HepG2 (cell line): ENCODE data around the gene CNTN5. TPM values are rescaled to one million over a fixed set of nuclear protein-coding genes. Genes with fewer than 3 reads are reported as not detected.

ENCODE experiments used
- ATAC-seq: fragments of 200-7000 bp; cut with Tn5 transposase; 3 replicates; pipeline ENCODE4 v1.9.1; 2020; ENCODE audit warnings: mild to moderate bottlenecking, moderate library complexity
- BruUV-seq: library from RNA; stranded (reverse); fragments of 400-500 nt; replicated peaks from 2 replicates; lab custom pipeline; 2021; lab: Mats Ljungman, UMichigan
- CTCF ChIA-PET: fragments of 300-600 bp; formaldehyde crosslinking; extraction: SDS; loops from one replicate; lab custom pipeline; 2021; ENCODE audit warnings: low total read pairs, inconsistent platforms, low intra/inter-chr PET ratio; lab: Yijun Ruan, JAX
- POLR2A ChIA-PET: fragments of 350-600 bp; sonication (Branson Sonifier 250); formaldehyde crosslinking; loops from one replicate; lab custom pipeline; 2020; ENCODE audit warnings: antibody characterized with exemption, inconsistent platforms; lab: Yijun Ruan, JAX
- DNase-seq: peaks from one replicate; pipeline ENCODE4 v3.0.0-alpha.2; 2015; ENCODE audit warnings: low spot score
- FAIRE-seq: peaks from 3 replicates; lab custom pipeline; 2011; peaks lifted over from hg19 to GRCh38; lab: Jason Lieb, UNC
- H2AFZ ChIP-seq: one replicate; pipeline ENCODE4 v1.6.1; 2011; ENCODE audit warnings: low read length, inconsistent platforms
- H3K27ac ChIP-seq: fragments of 300-600 bp; 3 replicates; pipeline ENCODE4 v1.8.0; 2011; ENCODE audit warnings: mixed run types, mild to moderate bottlenecking, mixed read lengths, low read length, inconsistent platforms; ENCODE audit not compliant: insufficient read depth; ENCODE audit errors: extremely low read length
- H3K27me3 ChIP-seq, 2 experiments: fragments of 200-600 bp in 1 of 2; 2 replicates in 1 of 2; 3 replicates in 1 of 2; pipeline versions ENCODE4 v1.6.0 to v1.8.0; 2011; ENCODE audit warnings: low read length in 2 of 2, mild to moderate bottlenecking in 2 of 2, moderate library complexity in 2 of 2, inconsistent platforms in 1 of 2; ENCODE audit not compliant: insufficient read depth in 2 of 2, control insufficient read depth in 1 of 2
- H3K36me3 ChIP-seq, 2 experiments: fragments of 200-600 bp in 1 of 2; replicated peaks in 1 of 2; 2 replicates in 1 of 2; 3 replicates in 1 of 2; pipeline versions ENCODE4 v1.5.1 to v1.8.0; 2011; ENCODE audit warnings: low read length in 2 of 2, inconsistent platforms in 1 of 2; ENCODE audit not compliant: insufficient read depth in 2 of 2, control insufficient read depth in 1 of 2
- H3K4me1 ChIP-seq: 2 replicates; pipeline ENCODE4 v1.5.1; 2012; ENCODE audit warnings: low read length, inconsistent platforms; ENCODE audit not compliant: insufficient read depth
- H3K4me2 ChIP-seq: 2 replicates; pipeline ENCODE4 v1.6.0; 2011; ENCODE audit warnings: low read depth, low read length, inconsistent platforms
- H3K4me3 ChIP-seq, 3 experiments: fragments of 200-600 bp in 1 of 3; sonication (generic), shearing (Covaris generic) in 1 of 3; replicated peaks in 1 of 3; 2 replicates each; pipeline ENCODE4 v1.5.1; 2011 to 2016; ENCODE audit warnings: low read length in 3 of 3, inconsistent platforms in 2 of 3, low read depth in 2 of 3, mild to moderate bottlenecking in 2 of 3, control low read depth in 1 of 3, mixed read lengths in 1 of 3; ENCODE audit not compliant: insufficient read depth in 1 of 3
- H3K79me2 ChIP-seq: one replicate; pipeline ENCODE4 v1.6.1; 2011; ENCODE audit warnings: low read length, inconsistent platforms; ENCODE audit not compliant: insufficient read depth
- H3K9ac ChIP-seq: 2 replicates; pipeline ENCODE4 v1.6.0; 2011; ENCODE audit warnings: mild to moderate bottlenecking, low read depth, low read length, inconsistent platforms; ENCODE audit not compliant: insufficient read depth
- H3K9me3 ChIP-seq: 2 replicates; pipeline ENCODE4 v1.5.1; 2012; ENCODE audit warnings: mild to moderate bottlenecking, low read length
- H4K20me1 ChIP-seq: 2 replicates; pipeline ENCODE4 v1.6.0; 2011; ENCODE audit warnings: inconsistent platforms, mild to moderate bottlenecking, low read length, moderate library complexity; ENCODE audit not compliant: insufficient read depth
- NFE2L2 ChIP-seq: fragments of 150-350 bp; IDR thresholded peaks from 2 replicates; pipeline ENCODE4 v1.6.1; 2014; ENCODE audit warnings: low read length
- ZNF292 ChIP-seq: sonication (generic); formaldehyde crosslinking; IDR thresholded peaks from 2 replicates; pipeline ENCODE4 v1.8.1; 2022; ENCODE audit warnings: mild to moderate bottlenecking, low read depth, missing genetic modification reagents, borderline replicate concordance
- ZNF878 ChIP-seq: sonication (generic); formaldehyde crosslinking; IDR thresholded peaks from 2 replicates; pipeline ENCODE4 v1.8.1; 2023; ENCODE audit warnings: mild to moderate bottlenecking, missing genetic modification reagents, moderate library complexity
- WGBS: methylation state at CpG from one replicate; pipeline ENCODE4 v1.1.6; 2017; ENCODE audit warnings: low lambda C conversion rate; 5-methylcytosine and 5-hydroxymethylcytosine counted together
- in situ Hi-C: cut with HindIII; loops from 2 replicates; pipeline ENCODE4 v1.10.0; 2017; ENCODE audit warnings: low pct_unique_long_range_greater_than_20kb; ENCODE audit not compliant: extremely low pct_ligation_motif_present
- intact Hi-C: fragments of 100-400 bp; cut with micrococcal nuclease; formaldehyde crosslinking; loops from one replicate; pipeline ENCODE4 v1.10.0; 2022; ENCODE audit not compliant: unreplicated experiment
- polyA plus RNA-seq, 8 experiments: library from polyadenylated mRNA; depleted of rRNA in 3 of 8; stranded (reverse) in 7 of 8; unstranded in 1 of 8; fragments of >200 nt; fragmentation: Illumina TruSeq in 4 of 8; extraction: Trizol in 4 of 8; gene quantifications; 2 replicates each; pipeline versions ENCODE4 v1.2.1 to v1.2.3, GENCODE V29; 2011 to 2016; ENCODE audit warnings: low read depth in 4 of 8, missing spikeins in 1 of 8, mixed read lengths in 1 of 8; ENCODE audit not compliant: insufficient read depth in 1 of 8
- total RNA-seq, 5 experiments: library from RNA; depleted of rRNA; stranded (reverse); fragments of >200 nt; fragmentation: Illumina TruSeq; extraction: Trizol; gene quantifications; 2 replicates each; pipeline ENCODE4 v1.2.3, GENCODE V29; 2016; ENCODE audit warnings: low read depth in 1 of 5

The CNTN5 gene
- total and polyA plus RNA-seq, 2 of the 13 experiments (the other 11 are each of a cell fraction or from before 2014, with no cell fraction given): not detected

- Histone ChIP-seq H3K4me1 (0 out of 2 replicates have a peak, but pooled peaks cover 10% of the 10 kb centered on the region), H2AFZ (no peak overlapping the region), H3K4me2 (no peak overlapping the region), H3K79me2 (no peaks in the 10 kb centered on the region), H4K20me1 (no peaks in the 10 kb centered on the region; the same call in 1 of the 2 replicates), H3K9me3 (no peaks in the 10 kb centered on the region), H3K36me3 (no peaks in the 10 kb centered on the region), H3K27me3 (no peaks in the 10 kb centered on the region), H3K27ac (no peak overlapping the region), H3K4me3 (no peak overlapping the region), H3K9ac (no peak overlapping the region)
- CTCF ChIA-PET: no interaction called here
- no TSS peak for BruUV-seq
- WGBS: 1% methylated on average over 2 of the region's 2 CpGs
- POLR2A ChIA-PET: no interaction called here
- in situ Hi-C loops (no loop called here), intact Hi-C loops (no loop called here)
- DNase-seq (no peak), ATAC-seq (no peak), FAIRE-seq (no peak)
- TF ChIP-seq NFE2L2 (peak; percentile 40; the same call in 1 of the 2 replicates), ZNF878 (CRISPR knock-in tag) (no peak)
Observed at GRCh38 chr11:99241066-99241465, 220.3 kb downstream of the CNTN5 start.

DNA sequence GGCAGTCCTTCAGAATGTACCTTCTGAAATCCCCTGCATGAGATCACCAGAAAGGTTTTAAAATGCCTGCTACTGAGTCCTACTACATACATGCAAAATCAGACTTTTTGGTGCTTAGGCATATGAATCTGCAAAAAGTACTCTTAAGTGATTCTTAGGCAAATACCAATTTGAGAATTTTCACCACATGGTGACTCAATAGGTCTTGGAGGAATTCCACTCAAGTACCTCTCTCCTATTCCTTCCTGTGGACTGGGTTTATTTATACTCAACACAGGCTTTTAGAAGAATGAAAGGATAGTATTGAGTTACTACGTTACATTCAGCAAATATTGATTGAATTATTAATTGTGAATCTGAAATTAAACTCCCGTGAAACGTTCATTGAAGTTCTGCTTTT lies 223.9 kb downstream of the CNTN5 start:
- H4K20me1 ChIP-seq: no peaks in the 10 kb centered on the region; the same call in 1 of the 2 replicates
- no TSS peak for BruUV-seq
- H3K4me3 ChIP-seq: no peak overlapping the region
- H3K9me3 ChIP-seq: no peaks in the 10 kb centered on the region
- FAIRE-seq (no peak), ATAC-seq (no peak), DNase-seq (no peak)
- WGBS: 2% methylated on average over 3 of the region's 3 CpGs
- no peak overlapping the region for H2AFZ ChIP-seq
- no peak for TF ChIP-seq ZNF292 (CRISPR knock-in tag)
- ChIA-PET POLR2A (no interaction called here), CTCF (no interaction called here)
- intact Hi-C loops (no loop called here), in situ Hi-C loops (no loop called here)
- no peak overlapping the region for H3K4me2 ChIP-seq
- H3K36me3 ChIP-seq: no peaks in the 10 kb centered on the region
- no peaks in the 10 kb centered on the region for H3K79me2 ChIP-seq
- no peak overlapping the region for H3K9ac ChIP-seq
- H3K27me3 ChIP-seq: no peaks in the 10 kb centered on the region
- H3K27ac ChIP-seq: no peak overlapping the region
- H3K4me1 ChIP-seq: 0 out of 2 replicates have a peak, but pooled peaks cover 10% of the 10 kb centered on the region
